ENCODE measurements around the gene THUMPD3. TPM values are rescaled to one million over a fixed set of nuclear protein-coding genes. Genes with fewer than 3 reads are reported as not detected.
A peak's percentile ranks its signal among the peaks of the same experiment; 100 is the strongest.

The THUMPD3 gene
- total and polyA plus RNA-seq, 9 of the 15 experiments (the other 6 are each of a cell fraction or from before 2014, with no cell fraction given) = 58.3 to 132 (median 113) TPM

DNA sequence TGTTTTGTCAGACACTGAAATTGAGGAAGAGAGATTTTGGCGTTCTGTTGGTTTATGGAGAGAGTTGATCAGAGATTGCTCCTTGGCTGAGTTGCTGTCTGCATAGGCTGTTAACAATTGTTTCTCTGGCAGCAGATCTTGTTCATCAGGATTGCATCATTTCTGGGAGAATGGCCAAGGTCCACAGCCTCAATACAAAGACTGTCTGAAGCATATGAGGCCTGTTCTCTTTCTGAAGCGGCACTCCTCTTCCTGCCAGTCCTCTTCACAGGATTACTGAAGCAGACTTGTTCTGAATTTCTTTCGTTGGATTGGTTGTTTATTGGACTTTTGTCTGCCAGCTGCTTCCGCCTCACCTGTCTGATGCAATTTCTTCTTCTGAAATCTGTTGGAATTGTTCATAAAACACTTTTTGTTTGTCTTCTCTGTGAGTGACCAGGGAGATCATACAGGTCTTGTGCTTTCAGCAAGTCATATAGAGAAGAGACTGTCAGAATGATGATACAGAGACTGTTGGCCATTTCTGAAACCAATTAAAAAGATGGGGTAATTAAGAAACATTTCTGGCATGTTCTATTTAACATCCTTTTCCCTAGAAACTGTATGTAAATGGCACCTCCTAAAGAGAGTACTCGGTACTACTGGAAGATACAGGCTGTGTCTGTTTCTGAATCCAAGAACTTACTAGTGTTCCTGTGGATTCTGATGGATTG is 60.0 kb downstream of the THUMPD3 start (continued):
- TF ChIP-seq SIRT6 (IDR thresholded peaks at IDR 0.05; ENCODE audit: low read depth, low read length) (no peak), HDAC2 (IDR thresholded peaks at IDR 0.05) (peak; percentile 77), ZNF23 (CRISPR knock-in tag; IDR thresholded peaks at IDR 0.05) (no peak), HDAC8 (tag; IDR thresholded peaks at IDR 0.05) (peak; percentile 82), ETV5 (CRISPR knock-in tag; IDR thresholded peaks at IDR 0.05; ENCODE audit: low read depth) (no peak; the same call in 1 of the 2 replicates), POLR2B (IDR thresholded peaks at IDR 0.05; ENCODE audit: low read depth, partially characterized antibody) (no peak), TEAD1 (CRISPR knock-in tag; IDR thresholded peaks at IDR 0.05) (no peak), RBM25 (IDR thresholded peaks at IDR 0.05; ENCODE audit: low read depth, low read length, severe bottlenecking) (no peak), BACH1 (tag; IDR thresholded peaks at IDR 0.05) (peak; percentile 85), NCOA2 (IDR thresholded peaks at IDR 0.05; ENCODE audit: partially characterized antibody in 2 of 2) (no peak), SMARCE1 (IDR thresholded peaks at IDR 0.05) (peak; percentile 85), NFXL1 (CRISPR knock-in tag; IDR thresholded peaks at IDR 0.05) (peak; percentile 82; the same call in 1 of the 2 replicates), BRD9 (IDR thresholded peaks at IDR 0.05; ENCODE audit: low read depth, partially characterized antibody) (peak; percentile 93), ZNF583 (CRISPR knock-in tag; IDR thresholded peaks at IDR 0.05) (peak; percentile 76), ZNF197 (CRISPR knock-in tag; IDR thresholded peaks at IDR 0.05; ENCODE audit: low read depth) (0 out of 2 replicates have a peak, but pooled peaks have one; percentile 66), DIDO1 (tag; IDR thresholded peaks at IDR 0.05; ENCODE audit: low read depth) (peak; percentile 48; the same call in 1 of the 2 replicates), FOXJ2 (tag; IDR thresholded peaks at IDR 0.05) (peak; percentile 65; the same call in 1 of the 2 replicates), TEAD4 (IDR thresholded peaks at IDR 0.05; ENCODE audit: low read length) (peak; percentile 50; the same call in 1 of the 2 replicates), TEAD4 (CRISPR knock-in tag; IDR thresholded peaks at IDR 0.05; ENCODE audit: borderline replicate concordance) (no peak), FOXA3 (CRISPR knock-in tag; conservative IDR thresholded peaks at IDR 0.05 in 1 of 2, IDR thresholded peaks at IDR 0.05 in 1 of 2) (peak in 1 of 2 experiments; percentile 71; a peak in 2 of 4 replicates), JUN (IDR thresholded peaks at IDR 0.05; ENCODE audit: borderline replicate concordance, low read depth, low read length) (peak; percentile 90), JUN (CRISPR knock-in tag; IDR thresholded peaks at IDR 0.05; ENCODE audit: borderline replicate concordance) (no peak)
- TF ChIP-seq, protein P1, sequence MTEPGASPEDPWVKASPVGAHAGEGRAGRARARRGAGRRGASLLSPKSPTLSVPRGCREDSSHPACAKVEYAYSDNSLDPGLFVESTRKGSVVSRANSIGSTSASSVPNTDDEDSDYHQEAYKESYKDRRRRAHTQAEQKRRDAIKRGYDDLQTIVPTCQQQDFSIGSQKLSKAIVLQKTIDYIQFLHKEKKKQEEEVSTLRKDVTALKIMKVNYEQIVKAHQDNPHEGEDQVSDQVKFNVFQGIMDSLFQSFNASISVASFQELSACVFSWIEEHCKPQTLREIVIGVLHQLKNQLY (CRISPR knock-in tag; conservative IDR thresholded peaks at IDR 0.05) = no peak
- TF ChIP-seq, protein P2, sequence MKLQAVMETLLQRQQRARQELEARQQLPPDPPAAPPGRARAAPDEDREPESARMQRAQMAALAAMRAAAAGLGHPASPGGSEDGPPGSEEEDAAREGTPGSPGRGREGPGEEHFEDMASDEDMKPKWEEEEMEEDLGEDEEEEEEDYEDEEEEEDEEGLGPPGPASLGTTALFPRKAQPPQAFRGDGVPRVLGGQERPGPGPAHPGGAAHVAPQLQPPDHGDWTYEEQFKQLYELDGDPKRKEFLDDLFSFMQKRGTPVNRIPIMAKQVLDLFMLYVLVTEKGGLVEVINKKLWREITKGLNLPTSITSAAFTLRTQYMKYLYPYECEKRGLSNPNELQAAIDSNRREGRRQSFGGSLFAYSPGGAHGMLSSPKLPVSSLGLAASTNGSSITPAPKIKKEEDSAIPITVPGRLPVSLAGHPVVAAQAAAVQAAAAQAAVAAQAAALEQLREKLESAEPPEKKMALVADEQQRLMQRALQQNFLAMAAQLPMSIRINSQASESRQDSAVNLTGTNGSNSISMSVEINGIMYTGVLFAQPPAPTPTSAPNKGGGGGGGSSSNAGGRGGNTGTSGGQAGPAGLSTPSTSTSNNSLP (IDR thresholded peaks at IDR 0.05; ENCODE audit: borderline replicate concordance, low read depth, low read length) = peak; percentile 79
- TF ChIP-seq, protein P3, sequence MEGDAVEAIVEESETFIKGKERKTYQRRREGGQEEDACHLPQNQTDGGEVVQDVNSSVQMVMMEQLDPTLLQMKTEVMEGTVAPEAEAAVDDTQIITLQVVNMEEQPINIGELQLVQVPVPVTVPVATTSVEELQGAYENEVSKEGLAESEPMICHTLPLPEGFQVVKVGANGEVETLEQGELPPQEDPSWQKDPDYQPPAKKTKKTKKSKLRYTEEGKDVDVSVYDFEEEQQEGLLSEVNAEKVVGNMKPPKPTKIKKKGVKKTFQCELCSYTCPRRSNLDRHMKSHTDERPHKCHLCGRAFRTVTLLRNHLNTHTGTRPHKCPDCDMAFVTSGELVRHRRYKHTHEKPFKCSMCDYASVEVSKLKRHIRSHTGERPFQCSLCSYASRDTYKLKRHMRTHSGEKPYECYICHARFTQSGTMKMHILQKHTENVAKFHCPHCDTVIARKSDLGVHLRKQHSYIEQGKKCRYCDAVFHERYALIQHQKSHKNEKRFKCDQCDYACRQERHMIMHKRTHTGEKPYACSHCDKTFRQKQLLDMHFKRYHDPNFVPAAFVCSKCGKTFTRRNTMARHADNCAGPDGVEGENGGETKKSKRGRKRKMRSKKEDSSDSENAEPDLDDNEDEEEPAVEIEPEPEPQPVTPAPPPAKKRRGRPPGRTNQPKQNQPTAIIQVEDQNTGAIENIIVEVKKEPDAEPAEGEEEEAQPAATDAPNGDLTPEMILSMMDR (IDR thresholded peaks at IDR 0.05 in 2 of 3, conservative IDR thresholded peaks at IDR 0.05 in 1 of 3; ENCODE audit: insufficient read depth in 2 of 3, low read depth in 1 of 3, low read length in 3 of 3) = peak; percentile 48 to 78 (median 66); a peak in 5 of 6 replicates
